ENCODE results near the gene COL25A1. TPM values are rescaled to one million over a fixed set of nuclear protein-coding genes. Genes with fewer than 3 reads are reported as not detected.

COL25A1 gene
- total RNA-seq, 1 experiment from 2014 or later, result not detected

GRCh38 chr4:109254845-109255244 lies 47.6 kb downstream of the COL25A1 start:
- Mint-ChIP-seq H3K9me3 (ENCODE audit: low read depth, unreplicated experiment) (no peaks in the 10 kb centered on the region), H3K27ac (ENCODE audit: unreplicated experiment) (no peak overlapping the region), H3K36me3 (ENCODE audit: insufficient read depth, unreplicated experiment) (no peaks in the 10 kb centered on the region), H3K4me1 (ENCODE audit: low read depth, unreplicated experiment) (no peaks in the 10 kb centered on the region), H3K4me3 (ENCODE audit: low read depth, unreplicated experiment) (no peak overlapping the region), H3K27me3 (ENCODE audit: unreplicated experiment) (no peaks in the 10 kb centered on the region)
- no peak for DNase-seq
- intact Hi-C loops (cut with micrococcal nuclease; ENCODE audit: unreplicated experiment), result no loop called here
- BruUV-seq (replicated peaks), result no TSS peak
- no peak for TF ChIP-seq CTCF (IDR thresholded peaks at IDR 0.05; ENCODE audit: unreplicated experiment)
- CTCF ChIA-PET, result interaction anchor here (0.7 kb wide), 1 partner anchor 416 kb away, joined by 5 read pairs; no protein-coding TSS in a partner anchor

GRCh38 chr4:109251396-109251795 lies 51.1 kb downstream of the COL25A1 start:
- Mint-ChIP-seq H3K9me3 (ENCODE audit: low read depth, unreplicated experiment) (no peaks in the 10 kb centered on the region), H3K4me3 (ENCODE audit: low read depth, unreplicated experiment) (no peak overlapping the region), H3K36me3 (ENCODE audit: insufficient read depth, unreplicated experiment) (no peaks in the 10 kb centered on the region), H3K4me1 (ENCODE audit: low read depth, unreplicated experiment) (no peaks in the 10 kb centered on the region), H3K27ac (ENCODE audit: unreplicated experiment) (no peak overlapping the region), H3K27me3 (ENCODE audit: unreplicated experiment) (no peaks in the 10 kb centered on the region)
- no peak for TF ChIP-seq CTCF (IDR thresholded peaks at IDR 0.05; ENCODE audit: unreplicated experiment)
- BruUV-seq (replicated peaks), result no TSS peak
- intact Hi-C loops (cut with micrococcal nuclease; ENCODE audit: unreplicated experiment), result no loop called here
- CTCF ChIA-PET, result no interaction called here
- DNase-seq, result no peak

GRCh38 chr4:109248322-109248900 lies 54.0 kb downstream of the COL25A1 start:
- DNase-seq, result no peak
- no peak for TF ChIP-seq CTCF (IDR thresholded peaks at IDR 0.05; ENCODE audit: unreplicated experiment)
- CTCF ChIA-PET, result no interaction called here
- Mint-ChIP-seq H3K4me1 (ENCODE audit: low read depth, unreplicated experiment) (no peaks in the 10 kb centered on the region), H3K9me3 (ENCODE audit: low read depth, unreplicated experiment) (no peaks in the 10 kb centered on the region), H3K27me3 (ENCODE audit: unreplicated experiment) (no peaks in the 10 kb centered on the region), H3K4me3 (ENCODE audit: low read depth, unreplicated experiment) (no peak overlapping the region), H3K36me3 (ENCODE audit: insufficient read depth, unreplicated experiment) (no peaks in the 10 kb centered on the region), H3K27ac (ENCODE audit: unreplicated experiment) (no peak overlapping the region)
- BruUV-seq (replicated peaks), result no TSS peak
- intact Hi-C loops (cut with micrococcal nuclease; ENCODE audit: unreplicated experiment), result no loop called here

- DNase-seq, result no peak
- no peak for TF ChIP-seq CTCF (IDR thresholded peaks at IDR 0.05; ENCODE audit: unreplicated experiment)
- no peaks in the 10 kb centered on the region for H3K9me3 Mint-ChIP-seq (ENCODE audit: low read depth, unreplicated experiment)
- H3K36me3 Mint-ChIP-seq (ENCODE audit: insufficient read depth, unreplicated experiment), result no peaks in the 10 kb centered on the region
- no TSS peak for BruUV-seq (replicated peaks)
- no peaks in the 10 kb centered on the region for H3K27me3 Mint-ChIP-seq (ENCODE audit: unreplicated experiment)
- H3K4me3 Mint-ChIP-seq (ENCODE audit: low read depth, unreplicated experiment), result no peak overlapping the region
- no peak overlapping the region for H3K27ac Mint-ChIP-seq (ENCODE audit: unreplicated experiment)
- no peaks in the 10 kb centered on the region for H3K4me1 Mint-ChIP-seq (ENCODE audit: low read depth, unreplicated experiment)
- CTCF ChIA-PET, result no interaction called here
- intact Hi-C loops (cut with micrococcal nuclease; ENCODE audit: unreplicated experiment), result no loop called here
These were observed 58.6 kb downstream of the COL25A1 start for GRCh38 chr4:109243871-109244270.
